Fibroblast of villous mesenchyme (primary cell): ENCODE data around the gene BTN2A1. TPM values are rescaled to one million over a fixed set of nuclear protein-coding genes. Genes with fewer than 3 reads are reported as not detected.

Experiments
- DNase-seq: peaks from one replicate; pipeline ENCODE4 v3.0.0-alpha.2; 2010; ENCODE audit warnings: low read depth
- H3K4me3 ChIP-seq: 2 replicates; pipeline ENCODE4 v1.5.1; 2011; ENCODE audit warnings: low read depth, mild to moderate bottlenecking, low read length
- total RNA-seq: library from RNA; depleted of rRNA; stranded (reverse); fragments of >200 nt; gene quantifications from 2 replicates; pipeline ENCODE4 v1.2.3, GENCODE V29; 2012
- TF ChIP-seq, protein P1 (sequence below): IDR thresholded peaks from 2 replicates; pipeline ENCODE4 v1.5.1; 2012; ENCODE audit warnings: low read depth, mild to moderate bottlenecking, low read length; ENCODE audit not compliant: insufficient read depth

BTN2A1 gene
- total RNA-seq, 1 donor, result 21.6 TPM

DNA sequence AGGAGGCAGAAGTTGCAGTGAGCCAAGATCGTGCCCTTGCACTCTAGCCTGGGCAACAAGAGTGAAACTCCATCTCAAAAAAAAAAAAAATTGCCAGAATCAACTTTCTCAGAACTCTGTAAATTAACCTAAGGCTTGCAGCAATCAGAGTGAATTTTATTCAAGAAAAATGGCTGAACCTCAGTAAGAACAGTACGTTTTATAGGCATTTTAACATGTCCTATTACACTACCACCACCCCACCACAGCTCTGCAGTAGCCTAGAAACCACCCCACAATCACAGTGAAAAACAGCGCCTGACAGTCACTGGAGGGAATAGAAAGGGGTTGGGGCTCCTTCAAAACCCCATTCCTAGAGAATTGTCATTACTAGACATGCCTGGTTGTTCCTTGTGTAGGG is 26.0 kb downstream of the BTN2A1 start:
- TF ChIP-seq, protein P1, sequence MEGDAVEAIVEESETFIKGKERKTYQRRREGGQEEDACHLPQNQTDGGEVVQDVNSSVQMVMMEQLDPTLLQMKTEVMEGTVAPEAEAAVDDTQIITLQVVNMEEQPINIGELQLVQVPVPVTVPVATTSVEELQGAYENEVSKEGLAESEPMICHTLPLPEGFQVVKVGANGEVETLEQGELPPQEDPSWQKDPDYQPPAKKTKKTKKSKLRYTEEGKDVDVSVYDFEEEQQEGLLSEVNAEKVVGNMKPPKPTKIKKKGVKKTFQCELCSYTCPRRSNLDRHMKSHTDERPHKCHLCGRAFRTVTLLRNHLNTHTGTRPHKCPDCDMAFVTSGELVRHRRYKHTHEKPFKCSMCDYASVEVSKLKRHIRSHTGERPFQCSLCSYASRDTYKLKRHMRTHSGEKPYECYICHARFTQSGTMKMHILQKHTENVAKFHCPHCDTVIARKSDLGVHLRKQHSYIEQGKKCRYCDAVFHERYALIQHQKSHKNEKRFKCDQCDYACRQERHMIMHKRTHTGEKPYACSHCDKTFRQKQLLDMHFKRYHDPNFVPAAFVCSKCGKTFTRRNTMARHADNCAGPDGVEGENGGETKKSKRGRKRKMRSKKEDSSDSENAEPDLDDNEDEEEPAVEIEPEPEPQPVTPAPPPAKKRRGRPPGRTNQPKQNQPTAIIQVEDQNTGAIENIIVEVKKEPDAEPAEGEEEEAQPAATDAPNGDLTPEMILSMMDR, result no peak
- H3K4me3 ChIP-seq, result no peak overlapping the region
- no peak for DNase-seq

DNA sequence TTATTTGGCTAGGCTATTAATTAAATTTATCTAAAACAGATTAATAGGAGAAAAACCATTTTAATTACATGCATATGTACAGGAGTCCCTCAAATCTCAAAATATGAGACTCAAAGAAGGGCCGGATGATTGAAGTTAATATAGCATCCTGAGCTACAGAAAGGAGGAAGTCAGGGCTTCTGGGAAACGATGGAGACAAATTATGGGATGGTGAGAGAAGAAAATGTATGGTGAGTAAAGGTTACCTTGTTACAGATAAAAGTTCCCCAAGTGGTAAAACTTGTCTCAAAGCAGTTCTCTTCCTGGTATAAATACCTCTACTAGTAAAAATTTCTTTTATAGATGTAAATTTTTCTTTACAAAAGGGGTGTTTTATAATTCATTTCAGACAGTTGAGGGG is 26.4 kb downstream of the BTN2A1 start:
- no peak overlapping the region for H3K4me3 ChIP-seq
- TF ChIP-seq, protein P1, result no peak
- DNase-seq, result no peak

DNA sequence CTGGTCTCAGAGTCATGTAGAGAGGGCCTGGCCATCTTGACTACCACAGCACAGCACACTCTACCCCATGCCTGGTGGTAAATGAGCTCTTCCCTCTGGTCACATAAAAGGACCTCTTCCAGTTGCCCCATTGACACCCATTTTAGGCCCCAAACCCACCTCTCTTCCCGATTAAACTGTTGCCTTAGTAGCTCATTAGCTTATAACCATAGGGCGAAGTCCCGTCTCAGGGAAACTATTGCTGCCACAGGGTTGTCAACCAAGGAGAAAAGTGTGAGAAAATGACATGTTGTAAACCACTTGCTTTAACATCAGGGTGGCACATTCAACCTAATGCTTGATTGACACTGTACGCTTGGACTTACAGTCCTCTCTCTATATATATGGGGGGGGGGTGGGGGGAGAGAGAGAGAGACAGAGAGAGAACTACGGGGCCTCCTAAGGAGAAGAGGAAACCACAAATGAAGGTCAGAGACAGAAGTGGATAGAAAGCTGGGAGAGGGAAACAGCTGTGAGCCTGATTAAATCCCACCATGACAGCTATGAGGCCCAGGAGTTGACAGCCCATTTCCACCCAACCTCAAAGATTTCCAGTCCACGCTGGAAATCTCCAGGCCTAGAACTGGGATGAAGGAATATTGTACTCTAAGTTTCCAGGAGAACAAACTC is 27.5 kb downstream of the BTN2A1 start:
- no peak for DNase-seq

DNA sequence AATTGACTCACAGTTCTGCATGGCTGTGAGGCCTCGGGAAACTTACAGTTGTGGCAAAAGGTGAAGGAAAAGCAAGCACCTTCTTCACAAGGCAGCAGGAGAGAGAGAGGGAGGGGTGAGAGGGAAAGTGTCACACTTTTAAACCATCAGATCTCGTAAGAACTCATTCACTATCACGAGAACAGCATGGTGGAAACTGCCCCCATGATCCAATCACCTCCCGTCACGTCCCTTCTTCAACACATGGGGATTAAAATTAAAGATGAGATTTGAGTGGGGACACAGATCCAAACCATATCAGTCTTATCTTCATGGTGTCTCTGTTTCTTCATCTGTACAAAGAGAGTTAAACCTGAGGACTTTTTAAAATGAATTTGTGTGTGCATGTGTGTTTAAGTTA is 28.6 kb downstream of the BTN2A1 start:
- TF ChIP-seq, protein P1, result no peak
- no peak overlapping the region for H3K4me3 ChIP-seq
- no peak for DNase-seq

More for the DNA sequence above, 27.5 kb downstream of the BTN2A1 start:
- TF ChIP-seq, protein P1, result no peak
- no peak overlapping the region for H3K4me3 ChIP-seq

DNA sequence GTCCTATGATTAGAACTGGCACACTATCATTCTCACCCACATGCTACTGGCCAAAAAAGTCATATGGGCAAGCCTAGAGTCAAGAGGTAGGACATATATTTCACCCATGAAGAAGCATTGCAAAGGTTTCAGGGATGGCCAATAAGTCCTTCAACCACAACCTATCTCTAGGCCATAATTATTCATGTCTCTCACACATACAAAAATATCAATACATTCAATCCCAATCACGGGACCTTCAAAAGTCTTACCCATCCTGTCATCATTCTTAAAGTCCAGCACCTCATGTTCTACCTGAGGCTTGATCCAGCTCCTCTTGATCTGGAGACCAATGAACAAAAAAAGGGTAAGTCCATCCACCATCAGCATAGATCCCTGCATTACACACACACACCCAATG is 29.7 kb downstream of the BTN2A1 start:
- TF ChIP-seq, protein P1, result no peak
- H3K4me3 ChIP-seq, result no peak overlapping the region
- DNase-seq, result no peak

DNA sequence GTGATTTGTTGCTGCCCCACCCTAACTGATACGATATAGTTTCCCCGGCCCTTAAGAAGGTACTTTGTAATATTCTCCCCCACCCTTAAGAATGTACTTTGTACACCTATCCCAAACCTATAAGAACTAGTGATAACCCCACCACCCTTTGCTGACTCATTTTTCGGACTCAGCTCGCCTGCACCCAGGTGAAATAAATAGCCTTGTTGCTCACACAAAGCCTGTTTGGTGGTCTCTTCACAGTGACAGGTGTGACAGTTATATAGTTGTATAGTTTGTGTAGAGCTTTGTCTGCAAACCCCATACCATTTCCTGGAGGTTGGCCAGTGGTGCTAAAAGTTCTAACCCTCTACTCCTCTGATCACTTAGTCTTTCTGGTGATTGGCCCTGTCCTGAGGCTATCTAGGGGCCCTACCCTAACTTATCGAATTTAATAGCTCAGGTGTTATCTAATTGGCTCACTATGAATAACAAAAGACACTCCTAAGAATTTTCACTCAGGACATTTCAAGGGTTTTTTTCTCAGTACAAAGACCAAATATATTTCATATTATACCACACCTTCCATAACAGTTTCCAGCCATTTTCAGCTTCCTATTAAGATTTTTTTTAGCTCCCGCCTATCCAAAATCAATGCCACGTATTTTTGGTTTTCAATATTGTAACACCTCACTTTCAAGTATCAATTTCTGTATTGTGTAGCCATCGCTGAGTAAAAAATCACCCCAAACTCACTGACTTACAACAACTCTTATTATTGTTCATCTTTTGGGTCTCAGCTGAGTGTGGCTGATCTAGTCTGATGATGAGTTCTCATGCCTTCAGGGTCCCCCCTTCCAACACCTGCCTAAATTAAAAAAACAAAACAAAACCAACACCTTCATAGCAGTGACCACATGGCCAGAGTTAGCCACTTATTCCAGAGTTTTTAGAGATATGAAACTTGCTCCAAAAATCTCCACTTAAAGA is 32.5 kb downstream of the BTN2A1 start:
- TF ChIP-seq, protein P1, result no peak
- no peak overlapping the region for H3K4me3 ChIP-seq
- DNase-seq, result no peak
